H1 (cell line): ENCODE measurements around the gene HTR2C. TPM values are rescaled to one million over a fixed set of nuclear protein-coding genes. Genes with fewer than 3 reads are reported as not detected.

Experiments used
- CTCF ChIA-PET: fragments of 300-600 bp; sonication (Branson Sonifier 250); formaldehyde crosslinking; loops from one replicate; lab custom pipeline; 2021; ENCODE audit not compliant: partially characterized antibody; lab: Charles Lee
- POLR2A ChIA-PET: fragments of 300-600 bp; sonication (Branson Sonifier 250); formaldehyde crosslinking; loops from one replicate; lab custom pipeline; 2021; ENCODE audit warnings: inconsistent platforms; ENCODE audit not compliant: partially characterized antibody; lab: Charles Lee
- DNase-seq, 2 experiments: peaks; one replicate each; pipeline versions ENCODE4 v3.0.0 to v3.0.0-alpha.2; 2010 to 2022; ENCODE audit warnings: low spot score in 2 of 2, low read depth in 1 of 2, mixed read lengths in 1 of 2
- FAIRE-seq: peaks from 2 replicates; lab custom pipeline; 2011; peaks lifted over from hg19 to GRCh38; lab: Jason Lieb, UNC
- H2AFZ ChIP-seq: 2 replicates; pipeline ENCODE4 v1.8.1; 2012; ENCODE audit warnings: low read length, inconsistent platforms
- H2AK5ac ChIP-seq: 2 replicates; pipeline ENCODE4 v1.6.1; 2013; ENCODE audit warnings: low read depth, low read length
- H2BK120ac ChIP-seq: replicated peaks from 2 replicates; pipeline ENCODE3; 2013; ENCODE audit warnings: low read depth, low read length, inconsistent platforms
- H2BK12ac ChIP-seq: 2 replicates; pipeline ENCODE4 v1.6.1; 2013; ENCODE audit warnings: low read depth, low read length
- H2BK15ac ChIP-seq: 2 replicates; pipeline ENCODE4 v1.6.1; 2013; ENCODE audit warnings: low read length
- H2BK20ac ChIP-seq: 2 replicates; pipeline ENCODE4 v1.6.1; 2013; ENCODE audit warnings: low read length
- H2BK5ac ChIP-seq: 2 replicates; pipeline ENCODE4 v1.6.1; 2013; ENCODE audit warnings: low read depth, low read length
- H3K14ac ChIP-seq: 2 replicates; pipeline ENCODE4 v1.6.1; 2013; ENCODE audit warnings: inconsistent platforms; ENCODE audit not compliant: insufficient read length
- H3K18ac ChIP-seq: 2 replicates; pipeline ENCODE4 v1.6.1; 2013; ENCODE audit warnings: low read length; ENCODE audit errors: extremely low read depth
- H3K23ac ChIP-seq: 2 replicates; pipeline ENCODE4 v1.6.1; 2013; ENCODE audit warnings: inconsistent platforms; ENCODE audit not compliant: insufficient read length
- H3K23me2 ChIP-seq: 2 replicates; pipeline ENCODE4 v1.6.1; 2013; ENCODE audit warnings: low read depth, low read length
- H3K27ac ChIP-seq: 2 replicates; pipeline ENCODE4 v1.6.1; 2011; ENCODE audit warnings: low read depth, low read length, inconsistent platforms
- H3K27me3 ChIP-seq, 4 experiments: replicated peaks in 1 of 4; 1 replicate in 1 of 4; 2 replicates in 3 of 4; pipeline versions ENCODE4 v1.6.1 to v1.8.1; 2011 to 2013; ENCODE audit warnings: low read length in 3 of 4, mild to moderate bottlenecking in 3 of 4, inconsistent platforms in 2 of 4, mixed read lengths in 2 of 4, moderate library complexity in 1 of 4; ENCODE audit not compliant: control insufficient read depth in 3 of 4, insufficient read depth in 3 of 4; ENCODE audit errors: extremely low read depth in 1 of 4
- H3K36me3 ChIP-seq, 4 experiments: 2 replicates each; pipeline versions ENCODE4 v1.6.1 to v1.8.1; 2011 to 2013; ENCODE audit warnings: mild to moderate bottlenecking in 4 of 4, low read length in 3 of 4, moderate library complexity in 2 of 4, control low read depth in 1 of 4, inconsistent platforms in 1 of 4; ENCODE audit not compliant: insufficient read depth in 4 of 4, control insufficient read depth in 2 of 4
- H3K4ac ChIP-seq: replicated peaks from 2 replicates; pipeline ENCODE3; 2013; ENCODE audit warnings: low read length, low read depth, mixed read lengths, inconsistent platforms; ENCODE audit not compliant: insufficient read length
- H3K4me1 ChIP-seq, 4 experiments: replicated peaks in 1 of 4; 1 replicate in 1 of 4; 2 replicates in 3 of 4; pipeline versions ENCODE4 v1.6.1 to v1.8.1; 2011 to 2013; ENCODE audit warnings: low read length in 3 of 4, inconsistent platforms in 2 of 4, mixed read lengths in 1 of 4; ENCODE audit not compliant: insufficient read depth in 4 of 4, control insufficient read depth in 3 of 4
- H3K4me2 ChIP-seq, 2 experiments: 2 replicates each; pipeline versions ENCODE4 v1.6.1 to v1.8.1; 2011 to 2013; ENCODE audit warnings: low read depth in 2 of 2, low read length in 2 of 2, control low read depth in 1 of 2, inconsistent platforms in 1 of 2, mild to moderate bottlenecking in 1 of 2; ENCODE audit not compliant: insufficient read depth in 1 of 2
- H3K4me3 ChIP-seq, 4 experiments: fragments of 200-600, 300-600 bp in 1 of 4; sonication (generic), shearing (Covaris generic), sonication (Bioruptor Twin) in 1 of 4; 2 replicates each; pipeline versions ENCODE4 v1.5.1 to v1.8.1; 2011 to 2016; ENCODE audit warnings: low read length in 4 of 4, low read depth in 3 of 4, control low read depth in 2 of 4, inconsistent platforms in 2 of 4, mild to moderate bottlenecking in 2 of 4, mixed read lengths in 1 of 4, moderate library complexity in 1 of 4; ENCODE audit not compliant: insufficient read depth in 2 of 4; ENCODE audit errors: extremely low read depth in 1 of 4
- H3K56ac ChIP-seq: replicated peaks from 2 replicates; pipeline ENCODE3; 2013; ENCODE audit warnings: low read depth, mild to moderate bottlenecking, mixed read lengths, low read length, inconsistent platforms; ENCODE audit not compliant: insufficient read length
- H3K79me1 ChIP-seq: 2 replicates; pipeline ENCODE4 v1.6.1; 2013; ENCODE audit warnings: low read depth, low read length, control low read depth
- H3K79me2 ChIP-seq, 2 experiments: 2 replicates each; pipeline versions ENCODE4 v1.6.1 to v1.8.1; 2012 to 2013; ENCODE audit warnings: low read length in 2 of 2, mild to moderate bottlenecking in 2 of 2, inconsistent platforms in 1 of 2; ENCODE audit not compliant: insufficient read depth in 2 of 2, control insufficient read depth in 1 of 2
- H3K9ac ChIP-seq, 4 experiments: replicated peaks in 1 of 4; 1 replicate in 1 of 4; 2 replicates in 3 of 4; pipeline versions ENCODE4 v1.6.1 to v1.8.1; 2011 to 2013; ENCODE audit warnings: low read depth in 3 of 4, low read length in 3 of 4, control low read depth in 2 of 4, mild to moderate bottlenecking in 2 of 4, moderate library complexity in 2 of 4, inconsistent platforms in 1 of 4; ENCODE audit errors: extremely low read depth in 1 of 4
- H3K9me3 ChIP-seq, 2 experiments: 2 replicates each; pipeline versions ENCODE4 v1.6.1 to v1.8.1; 2012 to 2013; ENCODE audit warnings: mild to moderate bottlenecking in 2 of 2, moderate library complexity in 2 of 2, control low read depth in 1 of 2, inconsistent platforms in 1 of 2, low read depth in 1 of 2, low read length in 1 of 2, mixed read lengths in 1 of 2; ENCODE audit not compliant: insufficient read depth in 2 of 2
- H4K20me1 ChIP-seq, 2 experiments: replicated peaks in 1 of 2; 2 replicates each; pipeline versions ENCODE3 to v1.8.1; 2011 to 2013; ENCODE audit warnings: inconsistent platforms in 2 of 2, low read length in 2 of 2, mild to moderate bottlenecking in 1 of 2; ENCODE audit not compliant: insufficient read depth in 2 of 2, control insufficient read depth in 1 of 2
- H4K5ac ChIP-seq: 2 replicates; pipeline ENCODE4 v1.6.1; 2013; ENCODE audit warnings: low read length, low read depth, mixed read lengths, inconsistent platforms; ENCODE audit not compliant: insufficient read length
- H4K8ac ChIP-seq: 2 replicates; pipeline ENCODE4 v1.8.0; 2013; ENCODE audit warnings: mild to moderate bottlenecking, moderate library complexity, low read length, inconsistent platforms; ENCODE audit not compliant: insufficient read depth; ENCODE audit errors: extremely low read depth
- H4K91ac ChIP-seq: replicated peaks from 2 replicates; pipeline ENCODE3; 2013; ENCODE audit warnings: low read length, mixed read lengths, inconsistent platforms; ENCODE audit not compliant: insufficient read length
- BACH1 ChIP-seq: IDR thresholded peaks from 2 replicates; pipeline ENCODE4 v1.6.1; 2012; ENCODE audit warnings: low read length, improper control_type of control experiment
- CEBPB ChIP-seq: IDR thresholded peaks from 2 replicates; pipeline ENCODE4 v1.6.1; 2012; ENCODE audit warnings: low read depth, low read length
- CREB1 ChIP-seq: IDR thresholded peaks from 2 replicates; pipeline ENCODE4 v1.6.1; 2012; ENCODE audit warnings: inconsistent platforms
- HDAC6 ChIP-seq: IDR thresholded peaks from one replicate; pipeline ENCODE4 v1.7.1; 2012; ENCODE audit warnings: low read depth, mild to moderate bottlenecking, inconsistent platforms, low read length, moderate library complexity
- KDM4A ChIP-seq: IDR thresholded peaks from one replicate; pipeline ENCODE4 v1.7.1; 2012; ENCODE audit warnings: low read depth, mild to moderate bottlenecking, moderate library complexity, low read length, inconsistent platforms; ENCODE audit not compliant: severe bottlenecking
- KDM5A ChIP-seq: fragments of 200-600 bp; IDR thresholded peaks from 2 replicates; pipeline ENCODE4 v1.7.1; 2012; ENCODE audit warnings: mild to moderate bottlenecking, low read length, inconsistent platforms, mixed read lengths
- MAFK ChIP-seq: IDR thresholded peaks from 2 replicates; pipeline ENCODE4 v1.6.1; 2012; ENCODE audit warnings: low read depth, mild to moderate bottlenecking, improper control_type of control experiment, low read length
- NANOG ChIP-seq: IDR thresholded peaks from 2 replicates; pipeline ENCODE4 v1.6.1; 2011; ENCODE audit warnings: low read length, low read depth, mild to moderate bottlenecking, inconsistent platforms; ENCODE audit not compliant: insufficient read depth, poor library complexity, severe bottlenecking
- POU5F1 ChIP-seq: IDR thresholded peaks from 2 replicates; pipeline ENCODE4 v1.6.1; 2011; ENCODE audit warnings: low read depth, mild to moderate bottlenecking, low read length, moderate library complexity
- RFX5 ChIP-seq: IDR thresholded peaks from 2 replicates; pipeline ENCODE4 v1.6.1; 2011; ENCODE audit warnings: low read depth, low read length, improper control_type of control experiment, borderline replicate concordance
- RNF2 ChIP-seq: fragments of 200-900, 300-1000 bp; sonication (generic); IDR thresholded peaks from 2 replicates; pipeline ENCODE4 v1.7.1; 2016; ENCODE audit warnings: borderline replicate concordance, low read depth, mild to moderate bottlenecking, antibody characterized with exemption, low read length; ENCODE audit not compliant: poor library complexity, severe bottlenecking; ENCODE audit errors: missing control alignments
- SP2 ChIP-seq: IDR thresholded peaks from 2 replicates; pipeline ENCODE4 v1.6.1; 2012; ENCODE audit warnings: mild to moderate bottlenecking, low read length, inconsistent platforms
- SP4 ChIP-seq: IDR thresholded peaks from 2 replicates; pipeline ENCODE4 v1.6.1; 2012; ENCODE audit warnings: low read length, inconsistent platforms
- TCF12 ChIP-seq: IDR thresholded peaks from 2 replicates; pipeline ENCODE4 v1.6.1; 2011; ENCODE audit warnings: low read depth, mild to moderate bottlenecking, low read length
- ZNF274 ChIP-seq: IDR thresholded peaks from 2 replicates; pipeline ENCODE4 v1.7.0; 2012; ENCODE audit warnings: low read length, borderline replicate concordance; ENCODE audit errors: extremely low read depth
- WGBS, 2 experiments: shearing (Covaris generic) in 1 of 2; methylation state at CpG; one replicate each; pipeline versions ENCODE4 v1.1.6 to v1.1.7; 2013 to 2015; ENCODE audit warnings: low lambda C conversion rate in 2 of 2, mixed read lengths in 2 of 2, inconsistent platforms in 1 of 2, low coverage in 1 of 2, missing lambda C conversion rate in 1 of 2; ENCODE audit not compliant: insufficient replicate concordance in 2 of 2, insufficient coverage in 1 of 2, insufficient read length in 1 of 2; ENCODE audit errors: extremely low coverage in 1 of 2, missing lambda C conversion rate in 1 of 2; 5-methylcytosine and 5-hydroxymethylcytosine counted together
- polyA plus RNA-seq, 7 experiments: library from polyadenylated mRNA; depleted of rRNA in 3 of 7; stranded (reverse) in 5 of 7; unstranded in 2 of 7; fragments of >200 nt in 5 of 7; fragments of 200-250 nt in 2 of 7; gene quantifications; 1 replicate in 5 of 7; 2 replicates in 1 of 7; 4 replicates in 1 of 7; pipeline versions ENCODE4 v1.2.1 to v1.2.3, GENCODE V29; 2011 to 2013; ENCODE audit warnings: missing spikeins in 2 of 7, mixed read lengths in 2 of 7
- total RNA-seq: library from RNA; stranded (reverse); fragmentation: NEBNext Ultra II Directional; extraction: Animal tissue kit (Norgen Biotek cat#: 25700); gene quantifications from 2 replicates; pipeline ENCODE4 v1.2.1, GENCODE V29; 2021

Gene HTR2C
- total and polyA plus RNA-seq, 2 of the 8 experiments (the other 6 are each of a cell fraction or from before 2014, with no cell fraction given): 1.7 to 2.0 TPM

- Histone ChIP-seq H3K79me1 (no peaks in the 10 kb centered on the region), H3K23ac (no peak overlapping the region), H3K56ac (no peak overlapping the region), H3K4me2 (no peak overlapping the region), H4K8ac (no peak overlapping the region), H4K91ac (no peak overlapping the region), H3K4ac (no peak overlapping the region), H4K5ac (no peak overlapping the region), H3K23me2 (no peaks in the 10 kb centered on the region), H3K4me1 (no peaks in the 10 kb centered on the region), H3K9me3 (no peaks in the 10 kb centered on the region), H2BK12ac (no peak overlapping the region), H3K4me3 (no peak overlapping the region), H3K27me3 (no peaks in the 10 kb centered on the region), H2AFZ (no peak overlapping the region), H3K36me3 (no peaks in the 10 kb centered on the region), H2BK5ac (no peak overlapping the region), H4K20me1 (no peaks in the 10 kb centered on the region), H2BK20ac (no peak overlapping the region), H2BK15ac (no peak overlapping the region), H3K27ac (no peak overlapping the region), H2BK120ac (no peak overlapping the region), H3K79me2 (no peaks in the 10 kb centered on the region), H3K9ac (no peak overlapping the region), H2AK5ac (no peak overlapping the region), H3K14ac (no peak overlapping the region), H3K18ac (no peak overlapping the region)
- ChIA-PET CTCF (no interaction called here), POLR2A (no interaction called here)
- DNase-seq (no peak), FAIRE-seq (no peak)
- 83% methylated on average over 2 of the region's 2 CpGs; no CpG with 5 or more reads in 1 of the 2 experiments for WGBS, 2 experiments
- TF ChIP-seq RFX5 (no peak), BACH1 (no peak), RNF2 (no peak), SP4 (no peak), HDAC6 (no peak), ZNF274 (no peak), KDM4A (no peak), CREB1 (no peak), POU5F1 (no peak), MAFK (no peak), TCF12 (no peak), SP2 (no peak), NANOG (no peak), KDM5A (no peak), CEBPB (no peak)
Observed at GRCh38 chrX:114819509-114819908, 235.6 kb downstream of the HTR2C start.
